HEK293 (cell line): Measurements from ENCODE around the gene YWHAQ.

Source experiments
- ATF2 ChIP-seq: fragments of 450-650 bp; formaldehyde crosslinking; IDR thresholded peaks from 2 replicates; pipeline ENCODE4 v1.5.1; 2016; ENCODE audit warnings: missing biosample characterization, missing genetic modification characterization, low read depth
- HIC1 ChIP-seq: fragments of 450-650 bp; formaldehyde crosslinking; IDR thresholded peaks from 2 replicates; pipeline ENCODE4 v1.5.1; 2016; ENCODE audit warnings: missing biosample characterization, missing genetic modification characterization
- HOXC10 ChIP-seq: sonication (generic); formaldehyde crosslinking; IDR thresholded peaks from 2 replicates; pipeline ENCODE4 v1.8.1; 2023; ENCODE audit warnings: mild to moderate bottlenecking, missing genetic modification reagents
- IKZF3 ChIP-seq: fragments of 450-650 bp; IDR thresholded peaks from 2 replicates; pipeline ENCODE4 v1.5.0; 2018; ENCODE audit warnings: missing biosample characterization, mild to moderate bottlenecking, missing genetic modification characterization, moderate library complexity
- KLF17 ChIP-seq: fragments of 450-650 bp; formaldehyde crosslinking; IDR thresholded peaks from 2 replicates; pipeline ENCODE4 v1.5.1; 2016; ENCODE audit warnings: missing biosample characterization, missing genetic modification characterization
- PATZ1 ChIP-seq: fragments of 450-650 bp; formaldehyde crosslinking; IDR thresholded peaks from 2 replicates; pipeline ENCODE4 v1.5.1; 2016; ENCODE audit warnings: missing biosample characterization, missing genetic modification characterization
- TCF7L2 ChIP-seq: IDR thresholded peaks from 2 replicates; pipeline ENCODE4 v1.6.1; 2011; ENCODE audit warnings: low read depth, mild to moderate bottlenecking, inconsistent platforms, low read length, moderate library complexity, borderline replicate concordance
- TSHZ1 ChIP-seq: fragments of 450-650 bp; formaldehyde crosslinking; IDR thresholded peaks from 2 replicates; pipeline ENCODE4 v1.5.1; 2016; ENCODE audit warnings: missing biosample characterization, missing genetic modification characterization, borderline replicate concordance
- ZBTB1 ChIP-seq: fragments of 450-650 bp; formaldehyde crosslinking; IDR thresholded peaks from 2 replicates; pipeline ENCODE4 v1.5.1; 2016; ENCODE audit warnings: missing biosample characterization, missing genetic modification characterization
- ZBTB10 ChIP-seq: fragments of 450-650 bp; formaldehyde crosslinking; IDR thresholded peaks from 2 replicates; pipeline ENCODE4 v1.5.1; 2016; ENCODE audit warnings: missing biosample characterization, missing genetic modification characterization
- ZNF138 ChIP-seq: fragments of 450-650 bp; formaldehyde crosslinking; IDR thresholded peaks from 2 replicates; pipeline ENCODE4 v1.5.1; 2016; ENCODE audit warnings: missing biosample characterization, missing genetic modification characterization, borderline replicate concordance
- ZNF140 ChIP-seq: fragments of 450-650 bp; formaldehyde crosslinking; IDR thresholded peaks from 2 replicates; pipeline ENCODE4 v1.5.1; 2016; ENCODE audit warnings: missing biosample characterization, missing genetic modification characterization
- ZNF174 ChIP-seq: fragments of 450-650 bp; formaldehyde crosslinking; IDR thresholded peaks from 2 replicates; pipeline ENCODE4 v1.5.0; 2017; ENCODE audit warnings: missing biosample characterization, mild to moderate bottlenecking, missing genetic modification characterization
- ZNF211 ChIP-seq: fragments of 450-650 bp; formaldehyde crosslinking; IDR thresholded peaks from 2 replicates; pipeline ENCODE4 v1.5.1; 2016; ENCODE audit warnings: low read depth, missing biosample characterization, missing genetic modification characterization
- ZNF311 ChIP-seq: fragments of 450-650 bp; formaldehyde crosslinking; IDR thresholded peaks from 2 replicates; pipeline ENCODE4 v1.5.1; 2017; ENCODE audit warnings: missing biosample characterization, missing genetic modification characterization, borderline replicate concordance
- ZNF362 ChIP-seq: fragments of 450-650 bp; formaldehyde crosslinking; IDR thresholded peaks from 2 replicates; pipeline ENCODE4 v1.5.1; 2016; ENCODE audit warnings: missing biosample characterization, missing genetic modification characterization
- ZNF404 ChIP-seq: fragments of 450-650 bp; formaldehyde crosslinking; IDR thresholded peaks from 2 replicates; pipeline ENCODE4 v1.5.1; 2017; ENCODE audit warnings: missing biosample characterization, missing genetic modification characterization
- ZNF529 ChIP-seq: fragments of 450-650 bp; formaldehyde crosslinking; IDR thresholded peaks from 2 replicates; pipeline ENCODE4 v1.5.1; 2017; ENCODE audit warnings: missing genetic modification characterization, missing biosample characterization; ENCODE audit not compliant: insufficient replicate concordance
- ZNF549 ChIP-seq: fragments of 450-650 bp; IDR thresholded peaks from 2 replicates; pipeline ENCODE4 v1.5.1; 2018; ENCODE audit warnings: missing biosample characterization, missing genetic modification characterization, mild to moderate bottlenecking, inconsistent platforms, moderate library complexity
- ZNF580 ChIP-seq: fragments of 450-650 bp; formaldehyde crosslinking; IDR thresholded peaks from 2 replicates; pipeline ENCODE4 v1.5.1; 2016; ENCODE audit warnings: missing biosample characterization, missing genetic modification characterization
- ZNF626 ChIP-seq: fragments of 450-650 bp; sonication (Bioruptor Pico); formaldehyde crosslinking; IDR thresholded peaks from 2 replicates; pipeline ENCODE4 v1.5.1; 2018; ENCODE audit warnings: missing biosample characterization, missing genetic modification characterization, inconsistent platforms
- ZNF747 ChIP-seq: fragments of 450-650 bp; formaldehyde crosslinking; IDR thresholded peaks from 2 replicates; pipeline ENCODE4 v1.5.1; 2016; ENCODE audit warnings: missing biosample characterization, missing genetic modification characterization
- ZSCAN30 ChIP-seq: fragments of 450-650 bp; IDR thresholded peaks from 2 replicates; pipeline ENCODE4 v1.5.1; 2018; ENCODE audit warnings: missing biosample characterization, mild to moderate bottlenecking, missing genetic modification characterization, moderate library complexity

The YWHAQ gene

GRCh38 chr2:9630736-9631552 lies at the start of gene YWHAQ (continued):
- peak; percentile 64; the same call in 1 of the 2 replicates for TF ChIP-seq TCF7L2
- TF ChIP-seq IKZF3 (tag by site-specific recombination) = no peak
- TF ChIP-seq TSHZ1 (tag by site-specific recombination) = no peak
- peak; percentile 87 for TF ChIP-seq KLF17 (tag by site-specific recombination)
- TF ChIP-seq ZNF362 (tag by site-specific recombination) = no peak
- TF ChIP-seq PATZ1 = peak; percentile 96
- 0 out of 2 replicates have a peak, but pooled peaks have one; percentile 49 for TF ChIP-seq ZBTB10 (tag by site-specific recombination)
- TF ChIP-seq ATF2 (tag by site-specific recombination) = no peak
- TF ChIP-seq ZNF138 (tag by site-specific recombination) = no peak
- no peak for TF ChIP-seq ZNF140 (tag by site-specific recombination)
- no peak for TF ChIP-seq ZNF211 (tag by site-specific recombination)
- TF ChIP-seq HIC1 (tag by site-specific recombination) = 0 out of 2 replicates have a peak, but pooled peaks have one; percentile 40
- TF ChIP-seq ZNF529 (tag by site-specific recombination) = peak; percentile 35
- no peak for TF ChIP-seq ZNF626
- TF ChIP-seq ZNF549 (tag by site-specific recombination) = no peak
- no peak for TF ChIP-seq ZNF404 (tag by site-specific recombination)
- TF ChIP-seq HOXC10 (CRISPR knock-in tag) = no peak
- no peak for TF ChIP-seq ZNF747 (tag by site-specific recombination)
- TF ChIP-seq ZNF580 (tag by site-specific recombination) = no peak
- TF ChIP-seq ZBTB1 (tag by site-specific recombination) = 0 out of 2 replicates have a peak, but pooled peaks have one; percentile 42
- no peak for TF ChIP-seq ZNF311 (tag by site-specific recombination)
- no peak for TF ChIP-seq ZNF174 (tag by site-specific recombination)
- peak; percentile 74; the same call in 1 of the 2 replicates for TF ChIP-seq ZSCAN30 (tag by site-specific recombination)
